Measurements from ENCODE around the gene FBXW4. TPM values are rescaled to one million over a fixed set of nuclear protein-coding genes. Genes with fewer than 3 reads are reported as not detected.

Gene FBXW4
- total and polyA plus RNA-seq, 9 of the 15 experiments (the other 6 are each of a cell fraction or from before 2014, with no cell fraction given), result 1.0 to 10.6 (median 5.4) TPM

- TF ChIP-seq, protein P1, sequence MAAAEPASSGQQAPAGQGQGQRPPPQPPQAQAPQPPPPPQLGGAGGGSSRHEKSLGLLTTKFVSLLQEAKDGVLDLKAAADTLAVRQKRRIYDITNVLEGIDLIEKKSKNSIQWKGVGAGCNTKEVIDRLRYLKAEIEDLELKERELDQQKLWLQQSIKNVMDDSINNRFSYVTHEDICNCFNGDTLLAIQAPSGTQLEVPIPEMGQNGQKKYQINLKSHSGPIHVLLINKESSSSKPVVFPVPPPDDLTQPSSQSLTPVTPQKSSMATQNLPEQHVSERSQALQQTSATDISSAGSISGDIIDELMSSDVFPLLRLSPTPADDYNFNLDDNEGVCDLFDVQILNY (CRISPR knock-in tag; IDR thresholded peaks at IDR 0.05), result no peak
- TF ChIP-seq NR4A1 (CRISPR knock-in tag; IDR thresholded peaks at IDR 0.05) (no peak), NR4A1 (tag; IDR thresholded peaks at IDR 0.05) (no peak), RNF219 (CRISPR knock-in tag; IDR thresholded peaks at IDR 0.05) (no peak), NR2F6 (CRISPR knock-in tag; IDR thresholded peaks at IDR 0.05) (no peak), ZNF444 (CRISPR knock-in tag; IDR thresholded peaks at IDR 0.05) (no peak)
Observed at GRCh38 chr10:101725296-101726114, 30.5 kb upstream of the FBXW4 start (continued).

- DNase-seq (ENCODE audit: extremely low read depth in 1 of 4, low spot score in 3 of 4), result no peak
- no peak for FAIRE-seq
- no peak overlapping the region for H2AFZ ChIP-seq (ENCODE audit: low read depth, low read length)
- no peak for ATAC-seq
- BruUV-seq (replicated peaks), result no TSS peak
- CTCF ChIA-PET (ENCODE audit: low intra/inter-chr PET ratio), result no interaction called here
- intact Hi-C loops (cut with micrococcal nuclease) (no loop called here), in situ Hi-C loops (cut with MboI) (no loop called here)
- H3K9me1 ChIP-seq (ENCODE audit: control insufficient read depth, insufficient read depth, low read length), result no peaks in the 10 kb centered on the region
- no peaks in the 10 kb centered on the region for H4K20me1 ChIP-seq (replicated peaks; ENCODE audit: control insufficient read depth, insufficient read depth, low read length)
- H3K9ac ChIP-seq (ENCODE audit: insufficient read depth in 1 of 2, low read depth in 2 of 2, low read length in 2 of 2), result no peak overlapping the region
- POLR2A ChIA-PET, result interaction anchor here (0.6 to 1.4 kb wide), 3 partner anchors 12 to 49 kb away, joined by 3 read pairs; no protein-coding TSS in a partner anchor
- H3K27me3 ChIP-seq (ENCODE audit: control insufficient read depth in 2 of 2, insufficient read depth in 2 of 2, low read length in 2 of 2), result no peaks in the 10 kb centered on the region
- peaks cover 12% of the 10 kb centered on the region for H3K79me2 ChIP-seq (ENCODE audit: control insufficient read depth, insufficient read depth, low read length)
- no peak overlapping the region for H3K4me2 ChIP-seq (ENCODE audit: insufficient read depth, low read length)
- H3K36me3 ChIP-seq (ENCODE audit: control insufficient read depth, insufficient read depth, low read length), result no peaks in the 10 kb centered on the region
- H3K4me3 ChIP-seq, result no peak overlapping the region
- H3K27ac ChIP-seq (ENCODE audit: extremely low read depth, low read depth, low read length), result no peak overlapping the region
- TF ChIP-seq ZNF707 (CRISPR knock-in tag; conservative IDR thresholded peaks at IDR 0.05), result no peak
- TF ChIP-seq ZNF444 (CRISPR knock-in tag; IDR thresholded peaks at IDR 0.05), result no peak
- TF ChIP-seq NRF1 (conservative IDR thresholded peaks at IDR 0.05 in 1 of 2, IDR thresholded peaks at IDR 0.05 in 1 of 2), result no peak
- no peak for TF ChIP-seq EZH2 (IDR thresholded peaks at IDR 0.05; ENCODE audit: borderline replicate concordance, low read depth, low read length)
- WGBS (ENCODE audit: insufficient coverage, low coverage, missing lambda C conversion rate), result 71% methylated on average over 2 of the region's 2 CpGs
- H3K4me1 ChIP-seq (replicated peaks in 1 of 2; ENCODE audit: control insufficient read depth in 2 of 2, insufficient read depth in 2 of 2, low read length in 2 of 2), result no peaks in the 10 kb centered on the region; a peak in 3 of 5 replicates
- no peaks in the 10 kb centered on the region for H3K9me3 ChIP-seq (replicated peaks; ENCODE audit: control insufficient read depth, insufficient read depth, low read depth, low read length)
Observed at GRCh38 chr10:101724446-101724845, 29.5 kb upstream of the FBXW4 start.

Data from K562 (cell line).